HG02970 (cell line): Measurements from ENCODE around the gene CARD19.
"Not testable (repeated sequence)": the region's sequence is repeated elsewhere in the genome, so short reads cannot be mapped to it uniquely, and the experiment has no call there.

Source experiments
- ATAC-seq: cut with Tn5 transposase; IDR thresholded peaks from one replicate; pipeline ENCODE4 v1.9.1; 2021; ENCODE audit warnings: mild to moderate bottlenecking, moderate library complexity, moderate number of reproducible peaks; ENCODE audit not compliant: unreplicated experiment, low FRiP score

CARD19 gene

GRCh38 chr9:93099551-93100275 lies 3.7 kb downstream of the CARD19 start:
- ATAC-seq = no peak

- no peak for ATAC-seq
Measured at GRCh38 chr9:93100276-93100636, 4.2 kb downstream of the CARD19 start.

GRCh38 chr9:93101086-93101485 lies 5.1 kb downstream of the CARD19 start:
- not testable (repeated sequence) for ATAC-seq

GRCh38 chr9:93105620-93106019 lies 9.6 kb downstream of the CARD19 start:
- no peak for ATAC-seq

GRCh38 chr9:93107151-93107824 lies 11.3 kb downstream of the CARD19 start:
- no peak for ATAC-seq

GRCh38 chr9:93107825-93108161 lies 11.8 kb downstream of the CARD19 start:
- no peak for ATAC-seq

GRCh38 chr9:93108291-93109041 lies 12.4 kb downstream of the CARD19 start:
- no peak for ATAC-seq

- ATAC-seq = no peak
Measured at GRCh38 chr9:93110311-93110855, 14.4 kb downstream of the CARD19 start.

GRCh38 chr9:93111001-93111370 lies 15.0 kb downstream of the CARD19 start:
- ATAC-seq = no peak

- ATAC-seq = no peak
Measured at GRCh38 chr9:93111371-93112115, 15.5 kb downstream of the CARD19 start.

GRCh38 chr9:93112116-93112863 lies 16.3 kb downstream of the CARD19 start:
- no peak for ATAC-seq

GRCh38 chr9:93112864-93113389 lies 16.9 kb downstream of the CARD19 start:
- no peak for ATAC-seq

- ATAC-seq = no peak
Measured at GRCh38 chr9:93114169-93114983, 18.4 kb downstream of the CARD19 start.

- ATAC-seq = no peak
Measured at GRCh38 chr9:93114984-93115335, 18.9 kb downstream of the CARD19 start.

- no peak for ATAC-seq
Measured at GRCh38 chr9:93115486-93116071, 19.6 kb downstream of the CARD19 start.

- no peak for ATAC-seq
Measured at GRCh38 chr9:93116072-93116961, 20.3 kb downstream of the CARD19 start.

- ATAC-seq = not testable (repeated sequence)
Measured at GRCh38 chr9:93117521-93117920, 21.5 kb downstream of the CARD19 start.
